WTC11 (cell line): ENCODE data around the gene RING1. TPM values are rescaled to one million over a fixed set of nuclear protein-coding genes. Genes with fewer than 3 reads are reported as not detected.

ENCODE experiments used
- ATAC-seq: fragments of 200-7000 bp; cut with Tn5 transposase; 2 replicates; pipeline ENCODE4 v1.10.0; 2021; ENCODE audit warnings: mild to moderate bottlenecking, moderate library complexity
- CTCF ChIA-PET: fragments of 300-600 bp; sonication (Branson Sonifier 250); formaldehyde crosslinking; loops from one replicate; lab custom pipeline; 2021; ENCODE audit warnings: antibody characterized with exemption; lab: Charles Lee
- POLR2A ChIA-PET: fragments of 350-600 bp; sonication (Branson Sonifier 250); formaldehyde crosslinking; loops from one replicate; lab custom pipeline; 2021; ENCODE audit warnings: antibody characterized with exemption; lab: Charles Lee
- DNase-seq: peaks from one replicate; pipeline ENCODE4 v3.0.0; 2021; ENCODE audit warnings: low spot score
- H3K27ac Mint-ChIP-seq: 2 replicates; pipeline ENCODE4 v1.8.0; 2021; ENCODE audit warnings: mixed read lengths
- H3K27me3 Mint-ChIP-seq: 2 replicates; pipeline ENCODE4 v1.8.0; 2021; ENCODE audit warnings: low read depth, mild to moderate bottlenecking, moderate library complexity, mixed read lengths
- H3K36me3 Mint-ChIP-seq: 2 replicates; pipeline ENCODE4 v1.8.0; 2021; ENCODE audit warnings: mixed read lengths
- H3K4me1 Mint-ChIP-seq: 2 replicates; pipeline ENCODE4 v1.8.0; 2022; ENCODE audit warnings: mixed read lengths
- H3K4me3 Mint-ChIP-seq: 2 replicates; pipeline ENCODE4 v1.8.0; 2021; ENCODE audit warnings: mild to moderate bottlenecking, moderate library complexity, mixed read lengths
- H3K9me3 Mint-ChIP-seq: 2 replicates; pipeline ENCODE4 v1.8.0; 2021; ENCODE audit warnings: mixed read lengths
- ARID4B ChIP-seq: sonication (generic); formaldehyde crosslinking; IDR thresholded peaks from 2 replicates; pipeline ENCODE4 v1.8.0; 2023; ENCODE audit warnings: missing genetic modification reagents, mild to moderate bottlenecking, borderline replicate concordance
- ATF1 ChIP-seq: sonication (generic); formaldehyde crosslinking; IDR thresholded peaks from 2 replicates; pipeline ENCODE4 v1.8.1; 2023; ENCODE audit warnings: mild to moderate bottlenecking, moderate library complexity, missing genetic modification reagents
- CDX4 ChIP-seq: fragments of 250-450 bp; sonication (Bioruptor Pico); IDR thresholded peaks from 2 replicates; pipeline ENCODE4 v1.9.0; 2021; ENCODE audit warnings: moderate library complexity, mild to moderate bottlenecking, inconsistent platforms, borderline replicate concordance
- E2F1 ChIP-seq: sonication (generic); formaldehyde crosslinking; IDR thresholded peaks from 2 replicates; pipeline ENCODE4 v1.8.0; 2022; ENCODE audit warnings: mild to moderate bottlenecking, missing genetic modification reagents
- ETV6 ChIP-seq: sonication (generic); formaldehyde crosslinking; IDR thresholded peaks from 2 replicates; pipeline ENCODE4 v1.8.1; 2022; ENCODE audit warnings: mild to moderate bottlenecking, missing genetic modification reagents
- FOXP4 ChIP-seq: sonication (generic); formaldehyde crosslinking; IDR thresholded peaks from 2 replicates; pipeline ENCODE4 v1.8.0; 2022; ENCODE audit warnings: mild to moderate bottlenecking, missing genetic modification reagents
- NFATC4 ChIP-seq: fragments of 250-450 bp; sonication (Bioruptor Pico); IDR thresholded peaks from 2 replicates; pipeline ENCODE4 v1.9.0; 2021; ENCODE audit warnings: mild to moderate bottlenecking
- NR1H2 ChIP-seq: sonication (generic); formaldehyde crosslinking; IDR thresholded peaks from 2 replicates; pipeline ENCODE4 v1.9.0; 2021; ENCODE audit warnings: mild to moderate bottlenecking, moderate library complexity, missing genetic modification reagents
- SMAD3 ChIP-seq: sonication (generic); formaldehyde crosslinking; IDR thresholded peaks from 2 replicates; pipeline ENCODE4 v1.8.0; 2022; ENCODE audit warnings: missing genetic modification reagents, mild to moderate bottlenecking, borderline replicate concordance
- ZNF232 ChIP-seq: sonication (generic); formaldehyde crosslinking; IDR thresholded peaks from 2 replicates; pipeline ENCODE4 v1.8.0; 2022; ENCODE audit warnings: mild to moderate bottlenecking, missing genetic modification reagents
- ZNF396 ChIP-seq: fragments of 250-450 bp; sonication (Bioruptor Pico); IDR thresholded peaks from 2 replicates; pipeline ENCODE4 v1.8.0; 2021; ENCODE audit warnings: mild to moderate bottlenecking, moderate library complexity, borderline replicate concordance
- total RNA-seq: library from RNA; stranded (reverse); gene quantifications from 3 replicates; pipeline ENCODE4 v1.2.3, GENCODE V29; 2021
- TF ChIP-seq, protein P1 (sequence below): sonication (generic); formaldehyde crosslinking; IDR thresholded peaks from 2 replicates; pipeline ENCODE4 v1.8.1; 2022; ENCODE audit warnings: mild to moderate bottlenecking, moderate library complexity, missing genetic modification reagents
- TF ChIP-seq, protein P2 (sequence below): sonication (generic); formaldehyde crosslinking; IDR thresholded peaks from 2 replicates; pipeline ENCODE4 v1.8.1; 2023; ENCODE audit warnings: mild to moderate bottlenecking, missing genetic modification reagents, moderate library complexity
- TF ChIP-seq, protein P3 (sequence below): sonication (generic); formaldehyde crosslinking; IDR thresholded peaks from 2 replicates; pipeline ENCODE4 v1.8.1; 2023; ENCODE audit warnings: mild to moderate bottlenecking, missing genetic modification reagents
- TF ChIP-seq, protein P4 (sequence below): sonication (generic); formaldehyde crosslinking; conservative IDR thresholded peaks from 2 replicates; pipeline ENCODE4 v1.8.1; 2022; ENCODE audit warnings: mild to moderate bottlenecking, missing genetic modification reagents
- TF ChIP-seq, protein P5 (sequence below): fragments of 250-450 bp; sonication (Bioruptor Pico); IDR thresholded peaks from 2 replicates; pipeline ENCODE4 v2.1.2; 2022; ENCODE audit warnings: mild to moderate bottlenecking, moderate library complexity

RING1 gene
- total RNA-seq, 1 experiment from 2014 or later, result 26.6 TPM

- no peak for TF ChIP-seq ARID4B
- no peak for TF ChIP-seq ETV6 (CRISPR knock-in tag)
- TF ChIP-seq, protein P1, sequence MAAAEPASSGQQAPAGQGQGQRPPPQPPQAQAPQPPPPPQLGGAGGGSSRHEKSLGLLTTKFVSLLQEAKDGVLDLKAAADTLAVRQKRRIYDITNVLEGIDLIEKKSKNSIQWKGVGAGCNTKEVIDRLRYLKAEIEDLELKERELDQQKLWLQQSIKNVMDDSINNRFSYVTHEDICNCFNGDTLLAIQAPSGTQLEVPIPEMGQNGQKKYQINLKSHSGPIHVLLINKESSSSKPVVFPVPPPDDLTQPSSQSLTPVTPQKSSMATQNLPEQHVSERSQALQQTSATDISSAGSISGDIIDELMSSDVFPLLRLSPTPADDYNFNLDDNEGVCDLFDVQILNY, result no peak
- TF ChIP-seq, protein P2, sequence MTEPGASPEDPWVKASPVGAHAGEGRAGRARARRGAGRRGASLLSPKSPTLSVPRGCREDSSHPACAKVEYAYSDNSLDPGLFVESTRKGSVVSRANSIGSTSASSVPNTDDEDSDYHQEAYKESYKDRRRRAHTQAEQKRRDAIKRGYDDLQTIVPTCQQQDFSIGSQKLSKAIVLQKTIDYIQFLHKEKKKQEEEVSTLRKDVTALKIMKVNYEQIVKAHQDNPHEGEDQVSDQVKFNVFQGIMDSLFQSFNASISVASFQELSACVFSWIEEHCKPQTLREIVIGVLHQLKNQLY (CRISPR knock-in tag), result no peak
- TF ChIP-seq SMAD3, result no peak
- TF ChIP-seq, protein P3, sequence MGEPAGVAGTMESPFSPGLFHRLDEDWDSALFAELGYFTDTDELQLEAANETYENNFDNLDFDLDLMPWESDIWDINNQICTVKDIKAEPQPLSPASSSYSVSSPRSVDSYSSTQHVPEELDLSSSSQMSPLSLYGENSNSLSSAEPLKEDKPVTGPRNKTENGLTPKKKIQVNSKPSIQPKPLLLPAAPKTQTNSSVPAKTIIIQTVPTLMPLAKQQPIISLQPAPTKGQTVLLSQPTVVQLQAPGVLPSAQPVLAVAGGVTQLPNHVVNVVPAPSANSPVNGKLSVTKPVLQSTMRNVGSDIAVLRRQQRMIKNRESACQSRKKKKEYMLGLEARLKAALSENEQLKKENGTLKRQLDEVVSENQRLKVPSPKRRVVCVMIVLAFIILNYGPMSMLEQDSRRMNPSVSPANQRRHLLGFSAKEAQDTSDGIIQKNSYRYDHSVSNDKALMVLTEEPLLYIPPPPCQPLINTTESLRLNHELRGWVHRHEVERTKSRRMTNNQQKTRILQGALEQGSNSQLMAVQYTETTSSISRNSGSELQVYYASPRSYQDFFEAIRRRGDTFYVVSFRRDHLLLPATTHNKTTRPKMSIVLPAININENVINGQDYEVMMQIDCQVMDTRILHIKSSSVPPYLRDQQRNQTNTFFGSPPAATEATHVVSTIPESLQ (CRISPR knock-in tag), result no peak
- no peak for TF ChIP-seq ZNF232 (CRISPR knock-in tag)
- no peak for TF ChIP-seq NFATC4 (CRISPR knock-in tag)
- TF ChIP-seq ATF1 (CRISPR knock-in tag), result no peak
- TF ChIP-seq, protein P4, sequence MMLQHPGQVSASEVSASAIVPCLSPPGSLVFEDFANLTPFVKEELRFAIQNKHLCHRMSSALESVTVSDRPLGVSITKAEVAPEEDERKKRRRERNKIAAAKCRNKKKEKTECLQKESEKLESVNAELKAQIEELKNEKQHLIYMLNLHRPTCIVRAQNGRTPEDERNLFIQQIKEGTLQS (CRISPR knock-in tag), result no peak
- TF ChIP-seq, protein P5, sequence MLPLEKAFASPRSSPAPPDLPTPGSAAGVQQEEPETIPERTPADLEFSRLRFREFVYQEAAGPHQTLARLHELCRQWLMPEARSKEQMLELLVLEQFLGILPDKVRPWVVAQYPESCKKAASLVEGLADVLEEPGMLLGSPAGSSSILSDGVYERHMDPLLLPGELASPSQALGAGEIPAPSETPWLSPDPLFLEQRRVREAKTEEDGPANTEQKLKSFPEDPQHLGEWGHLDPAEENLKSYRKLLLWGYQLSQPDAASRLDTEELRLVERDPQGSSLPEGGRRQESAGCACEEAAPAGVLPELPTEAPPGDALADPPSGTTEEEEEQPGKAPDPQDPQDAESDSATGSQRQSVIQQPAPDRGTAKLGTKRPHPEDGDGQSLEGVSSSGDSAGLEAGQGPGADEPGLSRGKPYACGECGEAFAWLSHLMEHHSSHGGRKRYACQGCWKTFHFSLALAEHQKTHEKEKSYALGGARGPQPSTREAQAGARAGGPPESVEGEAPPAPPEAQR, result no peak
- no peak for TF ChIP-seq ZNF396 (CRISPR knock-in tag)
- TF ChIP-seq CDX4 (CRISPR knock-in tag), result no peak
Observed at GRCh38 chr6:33249732-33250630, 41.7 kb downstream of the RING1 start (continued).

DNA sequence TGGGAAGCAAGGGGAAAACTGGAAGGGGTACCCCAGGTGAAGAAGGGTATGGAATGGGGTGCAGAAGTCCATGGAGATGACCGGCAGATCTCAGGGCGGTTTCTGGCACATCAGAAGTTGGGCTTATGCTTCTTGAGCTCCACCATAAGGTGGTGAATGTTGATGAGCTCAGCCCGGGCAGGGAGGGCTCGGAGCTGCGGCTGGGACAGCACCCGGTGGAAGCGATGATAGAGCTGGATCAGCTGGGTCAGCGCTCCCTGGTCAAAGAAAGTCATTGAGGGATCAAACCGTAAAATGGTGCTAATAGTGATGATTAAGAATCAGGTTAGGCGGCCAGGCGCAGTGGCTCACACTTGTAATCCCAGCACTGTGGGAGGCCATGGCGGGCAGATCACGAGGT is 42.4 kb downstream of the RING1 start:
- ATAC-seq, result no peak
- ChIA-PET POLR2A (interaction anchor here (1.5 to 1.9 kb wide), 2 partner anchors 21 to 49 kb away, joined by 3 to 5 read pairs; partner anchors contain the start of genes RPS18 and VPS52), CTCF (interaction anchor here (1.4 to 5.2 kb wide), 6 partner anchors 27 to 267 kb away, joined by 4 to 83 read pairs (median 25); partner anchors contain the start of genes B3GALT4, RGL2 and RING1)
- H3K36me3 Mint-ChIP-seq, result peaks cover 16% of the 10 kb centered on the region
- peaks cover 26% of the 10 kb centered on the region for H3K27me3 Mint-ChIP-seq
- no peak overlapping the region for H3K27ac Mint-ChIP-seq
- H3K4me3 Mint-ChIP-seq, result peak overlapping the region; percentile 86
- no peak for DNase-seq
- H3K4me1 Mint-ChIP-seq, result peaks cover 18% of the 10 kb centered on the region
- H3K9me3 Mint-ChIP-seq, result no peaks in the 10 kb centered on the region
- TF ChIP-seq E2F1 (CRISPR knock-in tag), result no peak
- no peak for TF ChIP-seq FOXP4 (CRISPR knock-in tag)
- TF ChIP-seq NR1H2 (CRISPR knock-in tag), result no peak
